Endothelial cell of umbilical vein (primary cell): ENCODE data around the gene LAMTOR2. TPM values are rescaled to one million over a fixed set of nuclear protein-coding genes. Genes with fewer than 3 reads are reported as not detected.

Experiments
- BruUV-seq: library from RNA; stranded (reverse); fragments of 400-500 nt; replicated peaks from 2 replicates; lab custom pipeline; 2021; lab: Mats Ljungman, UMichigan
- CTCF ChIA-PET: fragments of 300-600, 350-600 bp; sonication (Branson Sonifier 250); formaldehyde crosslinking; loops from one replicate; lab custom pipeline; 2021; ENCODE audit warnings: antibody characterized with exemption, inconsistent platforms; lab: Charles Lee
- POLR2A ChIA-PET: fragments of 300-600, 350-600 bp; sonication (Branson Sonifier 250); formaldehyde crosslinking; loops from one replicate; lab custom pipeline; 2021; ENCODE audit warnings: antibody characterized with exemption, inconsistent platforms; lab: Charles Lee
- DNase-seq: peaks from one replicate; pipeline ENCODE4 v3.0.0-alpha.2; 2011; ENCODE audit warnings: low read depth, low spot score
- FAIRE-seq: peaks from 2 replicates; lab custom pipeline; 2011; peaks lifted over from hg19 to GRCh38; lab: Jason Lieb, UNC
- H2AFZ ChIP-seq: 2 replicates; pipeline ENCODE4 v1.6.0; 2012; ENCODE audit warnings: low read depth, low read length, control low read depth, inconsistent platforms
- H3K27ac ChIP-seq: 2 replicates; pipeline ENCODE4 v1.5.1; 2011; ENCODE audit warnings: low read depth, mild to moderate bottlenecking, control low read depth, low read length, moderate library complexity; ENCODE audit not compliant: insufficient read depth
- H3K27me3 ChIP-seq, 2 experiments: 2 replicates each; pipeline versions ENCODE4 v1.6.0 to v1.6.1; 2011; ENCODE audit warnings: low read length in 2 of 2, mixed read lengths in 1 of 2; ENCODE audit not compliant: control insufficient read depth in 2 of 2, insufficient read depth in 2 of 2
- H3K36me3 ChIP-seq, 2 experiments: 2 replicates in 1 of 2; 3 replicates in 1 of 2; pipeline ENCODE4 v1.5.1; 2011; ENCODE audit warnings: low read length in 2 of 2, mild to moderate bottlenecking in 1 of 2, moderate library complexity in 1 of 2; ENCODE audit not compliant: control insufficient read depth in 2 of 2, insufficient read depth in 2 of 2; ENCODE audit errors: extremely low read depth in 1 of 2
- H3K4me1 ChIP-seq: 3 replicates; pipeline ENCODE4 v1.5.1; 2011; ENCODE audit warnings: mild to moderate bottlenecking, low read length; ENCODE audit not compliant: control insufficient read depth, insufficient read depth; ENCODE audit errors: extremely low read depth
- H3K4me2 ChIP-seq: 2 replicates; pipeline ENCODE4 v1.6.1; 2011; ENCODE audit warnings: low read length, control low read depth, mixed read lengths; ENCODE audit not compliant: insufficient read depth
- H3K4me3 ChIP-seq, 3 experiments: fragments of 200-600 bp in 1 of 3; sonication (generic), shearing (Covaris generic) in 1 of 3; replicated peaks in 1 of 3; 2 replicates each; pipeline ENCODE4 v1.5.1; 2011 to 2016; ENCODE audit warnings: control low read depth in 3 of 3, low read length in 3 of 3, mild to moderate bottlenecking in 2 of 3, inconsistent platforms in 1 of 3, low read depth in 1 of 3, moderate library complexity in 1 of 3; ENCODE audit not compliant: insufficient read depth in 1 of 3
- H3K79me2 ChIP-seq: 2 replicates; pipeline ENCODE4 v1.6.0; 2012; ENCODE audit warnings: low read length, inconsistent platforms; ENCODE audit not compliant: control insufficient read depth, insufficient read depth
- H3K9ac ChIP-seq: replicated peaks from 2 replicates; pipeline ENCODE3; 2011; ENCODE audit warnings: low read length, control low read depth; ENCODE audit not compliant: insufficient read depth; ENCODE audit errors: extremely low read depth
- H3K9me1 ChIP-seq: replicated peaks from 3 replicates; pipeline ENCODE4 v1.6.0; 2011; ENCODE audit warnings: mild to moderate bottlenecking, low read length; ENCODE audit not compliant: control insufficient read depth, insufficient read depth; ENCODE audit errors: extremely low read depth
- H3K9me3 ChIP-seq: replicated peaks from 2 replicates; pipeline ENCODE4 v1.5.1; 2012; ENCODE audit warnings: low read length, inconsistent platforms; ENCODE audit not compliant: control insufficient read depth, insufficient read depth
- H4K20me1 ChIP-seq: replicated peaks from 2 replicates; pipeline ENCODE3; 2011; ENCODE audit warnings: mild to moderate bottlenecking, low read length; ENCODE audit not compliant: control insufficient read depth, insufficient read depth; ENCODE audit errors: extremely low read depth
- EZH2 ChIP-seq: IDR thresholded peaks from 2 replicates; pipeline ENCODE4 v1.6.1; 2012; ENCODE audit warnings: borderline replicate concordance, low read depth, mild to moderate bottlenecking, moderate library complexity, low read length, inconsistent platforms; ENCODE audit not compliant: severe bottlenecking
- FOS ChIP-seq: IDR thresholded peaks from 2 replicates; pipeline ENCODE4 v1.6.1; 2011; ENCODE audit warnings: mild to moderate bottlenecking, low read length, moderate library complexity, borderline replicate concordance; ENCODE audit not compliant: insufficient read depth
- GATA2 ChIP-seq: IDR thresholded peaks from 2 replicates; pipeline ENCODE4 v1.7.0; 2011; ENCODE audit warnings: low read depth, mild to moderate bottlenecking, moderate library complexity, mixed read lengths, low read length; ENCODE audit not compliant: insufficient read length, insufficient read depth
- JUN ChIP-seq: IDR thresholded peaks from 2 replicates; pipeline ENCODE4 v1.6.1; 2011; ENCODE audit warnings: borderline replicate concordance, low read depth; ENCODE audit not compliant: insufficient read length, insufficient read depth
- MYC ChIP-seq: IDR thresholded peaks from one replicate; pipeline ENCODE4 v1.6.1; 2011; ENCODE audit warnings: mild to moderate bottlenecking, low read depth, low read length
- POLR2A ChIP-seq: IDR thresholded peaks from 2 replicates; pipeline ENCODE4 v1.6.1; 2012; ENCODE audit warnings: low read depth, mild to moderate bottlenecking, control low read depth, low read length
- POLR2AphosphoS5 ChIP-seq: IDR thresholded peaks from 2 replicates; pipeline ENCODE4 v1.6.1; 2012; ENCODE audit warnings: low read depth, mild to moderate bottlenecking, control low read depth, low read length, moderate library complexity; ENCODE audit not compliant: insufficient read depth
- dilution Hi-C: fragments of 300-500 bp; cut with MboI; formaldehyde crosslinking; loops from one replicate; pipeline ENCODE4 v1.15.0; 2019; ENCODE audit warnings: low sequenced_read_pairs; ENCODE audit not compliant: extremely low pct_ligation_motif_present
- intact Hi-C: fragments of 100-400 bp; cut with micrococcal nuclease; formaldehyde crosslinking; loops from one replicate; pipeline ENCODE4 v1.10.0; 2022
- polyA plus RNA-seq, 4 experiments: library from polyadenylated mRNA; depleted of rRNA in 3 of 4; stranded (reverse) in 3 of 4; unstranded in 1 of 4; fragments of >200 nt; gene quantifications; 2 replicates each; pipeline versions ENCODE4 v1.2.1 to v1.2.3, GENCODE V29; 2011 to 2012; ENCODE audit warnings: missing spikeins in 1 of 4
- total RNA-seq: library from RNA; stranded (reverse); gene quantifications from 2 replicates; pipeline ENCODE4 v1.2.3, GENCODE V29; 2021
- TF ChIP-seq, protein P1 (sequence below): IDR thresholded peaks from 2 replicates; pipeline ENCODE4 v1.6.1; 2011; ENCODE audit not compliant: insufficient read depth, insufficient read length
- TF ChIP-seq, protein P2 (sequence below), 2 donors: IDR thresholded peaks; 1 replicate in 1 of 2; 2 replicates in 1 of 2; pipeline ENCODE4 v1.5.1; 2011; ENCODE audit warnings: low read length in 2 of 2, mild to moderate bottlenecking in 2 of 2, moderate library complexity in 2 of 2, control low read depth in 1 of 2, inconsistent platforms in 1 of 2, low read depth in 1 of 2; ENCODE audit not compliant: insufficient read depth in 1 of 2; ENCODE audit errors: extremely low read depth in 1 of 2

LAMTOR2 gene
- total and polyA plus RNA-seq, 2 donors (not counting 3 experiments of a cell fraction or from before 2014, with no cell fraction given), result 77.7 to 136 TPM

DNA sequence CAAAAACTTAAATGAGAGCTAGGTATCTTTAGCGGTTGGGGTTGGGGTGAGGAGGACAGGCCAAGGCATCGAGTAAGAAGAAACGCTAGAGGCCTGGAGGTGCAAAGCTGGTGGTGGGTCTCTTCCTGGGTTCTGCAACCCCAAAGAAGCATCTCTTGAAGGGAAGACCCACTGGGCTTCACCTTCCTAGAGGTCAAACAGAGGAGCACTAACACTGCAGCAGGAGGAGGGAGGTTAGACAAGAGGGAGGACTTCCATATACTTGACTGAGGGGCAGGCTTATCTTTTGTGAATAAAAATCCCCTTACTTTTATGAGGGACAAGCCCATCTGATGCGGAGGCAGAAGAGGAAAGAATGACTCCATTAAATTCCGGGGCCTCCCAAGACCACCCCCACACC is 25.2 kb downstream of the LAMTOR2 start:
- CTCF ChIA-PET, result interaction anchor here (1.0 to 2.5 kb wide), 2 partner anchors 13 to 17 kb away, joined by 3 to 9 read pairs; no protein-coding TSS in a partner anchor
- H2AFZ ChIP-seq, result no peak overlapping the region
- dilution Hi-C loops, result no loop called here

DNA sequence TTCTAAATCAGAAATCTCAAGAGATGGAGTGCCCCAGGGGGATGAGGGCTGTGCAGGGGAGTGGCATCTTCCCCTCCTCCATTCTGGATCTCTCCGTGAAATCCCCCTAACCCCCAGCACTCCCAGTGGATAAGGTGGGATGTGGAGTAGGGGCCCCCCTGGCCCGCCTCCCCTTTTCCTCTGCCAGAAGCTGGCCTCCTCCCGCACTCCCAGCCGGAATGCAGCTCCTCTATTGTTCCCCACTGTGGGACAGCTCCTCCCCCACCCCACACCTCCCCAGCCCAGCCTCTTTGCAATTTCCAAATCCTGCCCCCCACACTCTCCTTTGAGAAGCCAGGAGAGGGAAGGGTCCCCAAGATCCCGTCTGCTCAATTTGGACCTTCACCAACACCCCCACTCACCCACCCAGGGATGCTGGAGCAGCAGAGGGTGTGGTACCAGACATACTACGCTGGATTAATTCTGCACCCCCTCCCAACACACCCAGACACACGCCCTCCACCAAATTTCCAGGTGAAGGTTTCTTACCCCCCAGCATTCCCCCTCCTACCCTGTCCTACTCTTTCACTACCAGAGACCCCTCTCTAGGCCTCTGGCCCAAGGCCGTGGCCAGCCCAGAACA is 25.8 kb downstream of the LAMTOR2 start:
- Histone ChIP-seq H3K9ac (peak overlapping the region; percentile 70), H3K36me3 (peaks cover 8 to 24% of the 10 kb centered on the region in 2 experiments), H4K20me1 (no peaks in the 10 kb centered on the region), H3K79me2 (peaks cover 46% of the 10 kb centered on the region), H3K4me3 (peak overlapping the region; percentile 88 to 97 (median 91)), H3K27me3 (no peaks in the 10 kb centered on the region), H3K9me3 (no peaks in the 10 kb centered on the region), H3K9me1 (no peaks in the 10 kb centered on the region), H3K27ac (no peak overlapping the region), H3K4me2 (peak overlapping the region; percentile 76), H2AFZ (no peak overlapping the region), H3K4me1 (peaks cover 18% of the 10 kb centered on the region)
- FAIRE-seq, result no peak
- POLR2A ChIA-PET, result no interaction called here
- intact Hi-C loops, result loop anchor here (10.0 kb wide), 1 partner anchor 254 kb away; the partner anchor contains the start of genes CCT3 and TSACC
- dilution Hi-C loops, result no loop called here
- CTCF ChIA-PET, result interaction anchor here (2.5 kb wide), 1 partner anchor 14 kb away, joined by 9 read pairs; no protein-coding TSS in a partner anchor
- TF ChIP-seq GATA2 (no peak), MYC (no peak), JUN (no peak), POLR2A (no peak), EZH2 (no peak), FOS (no peak), POLR2AphosphoS5 (no peak)
- TF ChIP-seq, protein P1, sequence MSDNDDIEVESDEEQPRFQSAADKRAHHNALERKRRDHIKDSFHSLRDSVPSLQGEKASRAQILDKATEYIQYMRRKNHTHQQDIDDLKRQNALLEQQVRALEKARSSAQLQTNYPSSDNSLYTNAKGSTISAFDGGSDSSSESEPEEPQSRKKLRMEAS, result no peak
- TF ChIP-seq, protein P2, sequence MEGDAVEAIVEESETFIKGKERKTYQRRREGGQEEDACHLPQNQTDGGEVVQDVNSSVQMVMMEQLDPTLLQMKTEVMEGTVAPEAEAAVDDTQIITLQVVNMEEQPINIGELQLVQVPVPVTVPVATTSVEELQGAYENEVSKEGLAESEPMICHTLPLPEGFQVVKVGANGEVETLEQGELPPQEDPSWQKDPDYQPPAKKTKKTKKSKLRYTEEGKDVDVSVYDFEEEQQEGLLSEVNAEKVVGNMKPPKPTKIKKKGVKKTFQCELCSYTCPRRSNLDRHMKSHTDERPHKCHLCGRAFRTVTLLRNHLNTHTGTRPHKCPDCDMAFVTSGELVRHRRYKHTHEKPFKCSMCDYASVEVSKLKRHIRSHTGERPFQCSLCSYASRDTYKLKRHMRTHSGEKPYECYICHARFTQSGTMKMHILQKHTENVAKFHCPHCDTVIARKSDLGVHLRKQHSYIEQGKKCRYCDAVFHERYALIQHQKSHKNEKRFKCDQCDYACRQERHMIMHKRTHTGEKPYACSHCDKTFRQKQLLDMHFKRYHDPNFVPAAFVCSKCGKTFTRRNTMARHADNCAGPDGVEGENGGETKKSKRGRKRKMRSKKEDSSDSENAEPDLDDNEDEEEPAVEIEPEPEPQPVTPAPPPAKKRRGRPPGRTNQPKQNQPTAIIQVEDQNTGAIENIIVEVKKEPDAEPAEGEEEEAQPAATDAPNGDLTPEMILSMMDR (IDR thresholded peaks at IDR 0.05; ENCODE audit: extremely low read depth in 1 of 2, insufficient read depth in 1 of 2, low read depth in 1 of 2, low read length in 2 of 2), result no peak
- no peak for DNase-seq
- BruUV-seq, result no TSS peak

More for the DNA sequence above, 25.2 kb downstream of the LAMTOR2 start:
- Histone ChIP-seq H3K79me2 (peaks cover 46% of the 10 kb centered on the region), H3K9me3 (no peaks in the 10 kb centered on the region), H3K27me3 (no peaks in the 10 kb centered on the region), H3K4me3 (peak overlapping the region in 2 of 3 experiments; percentile 88 to 97), H3K27ac (no peak overlapping the region), H3K9ac (peak overlapping the region; percentile 70), H3K9me1 (no peaks in the 10 kb centered on the region), H4K20me1 (no peaks in the 10 kb centered on the region), H3K4me2 (peak overlapping the region; percentile 76), H3K36me3 (peaks cover 8 to 29% of the 10 kb centered on the region in 2 experiments), H3K4me1 (peaks cover 18% of the 10 kb centered on the region)
- no peak for DNase-seq
- no peak for TF ChIP-seq FOS
- TF ChIP-seq, protein P1, result no peak
- no peak for TF ChIP-seq MYC
- TF ChIP-seq GATA2, result no peak
- no peak for TF ChIP-seq POLR2AphosphoS5
- no TSS peak for BruUV-seq
- POLR2A ChIA-PET, result no interaction called here
- intact Hi-C loops, result loop anchor here (10.0 kb wide), 1 partner anchor 255 kb away; the partner anchor contains the start of genes CCT3 and TSACC
- no peak for FAIRE-seq
